HEK293 (cell line): ENCODE data around the gene STING1.

ENCODE experiments used
- GLI4 ChIP-seq: fragments of 450-650 bp; formaldehyde crosslinking; IDR thresholded peaks from 2 replicates; pipeline ENCODE4 v1.5.1; 2016; ENCODE audit warnings: missing biosample characterization, missing genetic modification characterization
- ZNF10 ChIP-seq: fragments of 450-650 bp; formaldehyde crosslinking; IDR thresholded peaks from 2 replicates; pipeline ENCODE4 v1.5.1; 2017; ENCODE audit warnings: missing biosample characterization, missing genetic modification characterization
- ZNF155 ChIP-seq: fragments of 450-650 bp; formaldehyde crosslinking; IDR thresholded peaks from 2 replicates; pipeline ENCODE4 v1.5.1; 2016; ENCODE audit warnings: missing biosample characterization, missing genetic modification characterization
- ZNF175 ChIP-seq: fragments of 450-650 bp; formaldehyde crosslinking; IDR thresholded peaks from 2 replicates; pipeline ENCODE4 v1.5.1; 2016; ENCODE audit warnings: missing biosample characterization, missing genetic modification characterization
- ZNF24 ChIP-seq: fragments of 450-650 bp; formaldehyde crosslinking; IDR thresholded peaks from 2 replicates; pipeline ENCODE4 v1.5.1; 2016; ENCODE audit warnings: missing biosample characterization, missing genetic modification characterization
- ZNF302 ChIP-seq: fragments of 450-650 bp; formaldehyde crosslinking; IDR thresholded peaks from 2 replicates; pipeline ENCODE4 v1.5.1; 2016; ENCODE audit warnings: missing biosample characterization, missing genetic modification characterization, low read depth
- ZNF544 ChIP-seq: fragments of 450-650 bp; formaldehyde crosslinking; IDR thresholded peaks from 2 replicates; pipeline ENCODE4 v1.5.0; 2017; ENCODE audit warnings: missing biosample characterization, missing genetic modification characterization
- ZNF549 ChIP-seq: fragments of 450-650 bp; IDR thresholded peaks from 2 replicates; pipeline ENCODE4 v1.5.1; 2018; ENCODE audit warnings: missing biosample characterization, missing genetic modification characterization, mild to moderate bottlenecking, inconsistent platforms, moderate library complexity
- ZNF701 ChIP-seq: fragments of 450-650 bp; formaldehyde crosslinking; IDR thresholded peaks from 2 replicates; pipeline ENCODE4 v1.5.1; 2016; ENCODE audit warnings: missing biosample characterization, missing genetic modification characterization
- ZNF76 ChIP-seq: fragments of 450-650 bp; formaldehyde crosslinking; IDR thresholded peaks from 2 replicates; pipeline ENCODE4; 2016; ENCODE audit warnings: low read depth, missing biosample characterization, missing genetic modification characterization, borderline replicate concordance
- ZNF791 ChIP-seq: fragments of 450-650 bp; formaldehyde crosslinking; IDR thresholded peaks from 2 replicates; pipeline ENCODE4 v1.5.1; 2016; ENCODE audit warnings: missing biosample characterization, missing genetic modification characterization
- ZNF837 ChIP-seq: fragments of 450-650 bp; formaldehyde crosslinking; IDR thresholded peaks from 2 replicates; pipeline ENCODE4 v1.5.1; 2016; ENCODE audit warnings: missing biosample characterization, missing genetic modification characterization
- TF ChIP-seq, protein P1 (sequence below): fragments of 450-650 bp; formaldehyde crosslinking; IDR thresholded peaks from 2 replicates; pipeline ENCODE4 v1.5.1; 2016; ENCODE audit warnings: missing biosample characterization, missing genetic modification characterization, borderline replicate concordance
- TF ChIP-seq, protein P2 (sequence below): fragments of 450-650 bp; formaldehyde crosslinking; IDR thresholded peaks from 2 replicates; pipeline ENCODE4 v1.5.1; 2017; ENCODE audit warnings: missing biosample characterization, missing genetic modification characterization
- TF ChIP-seq, protein P3 (sequence below): fragments of 450-650 bp; formaldehyde crosslinking; IDR thresholded peaks from 2 replicates; pipeline ENCODE4; 2016; ENCODE audit warnings: missing biosample characterization, missing genetic modification characterization
- TF ChIP-seq, protein P4 (sequence below): fragments of 450-650 bp; formaldehyde crosslinking; IDR thresholded peaks from 2 replicates; pipeline ENCODE4 v1.5.1; 2017; ENCODE audit warnings: missing biosample characterization, missing genetic modification characterization
- TF ChIP-seq, protein P5 (sequence below): fragments of 450-650 bp; formaldehyde crosslinking; IDR thresholded peaks from 2 replicates; pipeline ENCODE4 v1.5.1; 2016; ENCODE audit warnings: missing biosample characterization, missing genetic modification characterization
- TF ChIP-seq, protein P6 (sequence below): fragments of 450-650 bp; formaldehyde crosslinking; IDR thresholded peaks from 2 replicates; pipeline ENCODE4 v1.5.1; 2016; ENCODE audit warnings: missing biosample characterization, missing genetic modification characterization

Gene STING1

DNA sequence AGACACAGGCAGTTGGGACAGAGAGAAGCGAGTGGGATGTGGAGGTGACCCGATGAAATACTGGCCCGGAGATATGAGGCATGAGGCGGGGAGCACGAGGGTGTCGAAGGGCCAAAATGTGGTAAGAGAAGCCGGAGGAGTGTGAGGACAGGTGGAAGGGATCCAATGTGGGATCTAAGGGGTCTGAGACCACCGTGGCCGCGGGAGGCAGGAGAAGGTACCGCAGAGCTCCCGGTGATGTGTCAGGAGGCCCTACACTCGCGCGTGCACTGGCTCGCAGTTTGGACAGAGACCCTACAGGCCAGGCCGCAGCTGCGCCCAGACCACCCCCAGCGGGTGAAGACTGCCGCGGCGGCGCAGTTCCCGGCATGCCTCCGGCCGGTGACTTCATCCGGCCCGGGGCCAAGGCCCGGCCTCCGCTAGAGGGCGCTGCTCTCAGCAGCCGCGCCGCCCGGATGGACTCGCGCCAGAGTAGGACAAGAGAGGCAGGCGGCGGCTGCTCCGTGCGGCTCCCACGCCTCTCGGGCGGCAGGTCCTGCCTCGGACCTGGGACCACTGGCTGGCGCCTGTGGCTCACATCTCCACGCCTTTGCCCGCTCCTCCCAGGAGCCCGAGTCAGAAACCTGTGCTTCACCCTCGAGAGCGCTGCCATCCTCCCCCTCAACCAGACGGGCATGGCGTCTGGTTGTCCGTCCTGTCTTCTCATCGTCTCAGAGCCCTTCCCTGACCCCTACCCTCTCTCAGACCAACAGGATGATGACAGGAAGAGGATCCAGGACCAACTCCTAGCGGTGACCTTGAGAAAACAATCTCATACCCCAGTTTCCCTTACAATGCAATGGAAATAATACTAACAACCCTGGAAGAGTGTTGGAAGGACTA is 35.4 kb upstream of the STING1 start (continued):
- TF ChIP-seq, protein P1, sequence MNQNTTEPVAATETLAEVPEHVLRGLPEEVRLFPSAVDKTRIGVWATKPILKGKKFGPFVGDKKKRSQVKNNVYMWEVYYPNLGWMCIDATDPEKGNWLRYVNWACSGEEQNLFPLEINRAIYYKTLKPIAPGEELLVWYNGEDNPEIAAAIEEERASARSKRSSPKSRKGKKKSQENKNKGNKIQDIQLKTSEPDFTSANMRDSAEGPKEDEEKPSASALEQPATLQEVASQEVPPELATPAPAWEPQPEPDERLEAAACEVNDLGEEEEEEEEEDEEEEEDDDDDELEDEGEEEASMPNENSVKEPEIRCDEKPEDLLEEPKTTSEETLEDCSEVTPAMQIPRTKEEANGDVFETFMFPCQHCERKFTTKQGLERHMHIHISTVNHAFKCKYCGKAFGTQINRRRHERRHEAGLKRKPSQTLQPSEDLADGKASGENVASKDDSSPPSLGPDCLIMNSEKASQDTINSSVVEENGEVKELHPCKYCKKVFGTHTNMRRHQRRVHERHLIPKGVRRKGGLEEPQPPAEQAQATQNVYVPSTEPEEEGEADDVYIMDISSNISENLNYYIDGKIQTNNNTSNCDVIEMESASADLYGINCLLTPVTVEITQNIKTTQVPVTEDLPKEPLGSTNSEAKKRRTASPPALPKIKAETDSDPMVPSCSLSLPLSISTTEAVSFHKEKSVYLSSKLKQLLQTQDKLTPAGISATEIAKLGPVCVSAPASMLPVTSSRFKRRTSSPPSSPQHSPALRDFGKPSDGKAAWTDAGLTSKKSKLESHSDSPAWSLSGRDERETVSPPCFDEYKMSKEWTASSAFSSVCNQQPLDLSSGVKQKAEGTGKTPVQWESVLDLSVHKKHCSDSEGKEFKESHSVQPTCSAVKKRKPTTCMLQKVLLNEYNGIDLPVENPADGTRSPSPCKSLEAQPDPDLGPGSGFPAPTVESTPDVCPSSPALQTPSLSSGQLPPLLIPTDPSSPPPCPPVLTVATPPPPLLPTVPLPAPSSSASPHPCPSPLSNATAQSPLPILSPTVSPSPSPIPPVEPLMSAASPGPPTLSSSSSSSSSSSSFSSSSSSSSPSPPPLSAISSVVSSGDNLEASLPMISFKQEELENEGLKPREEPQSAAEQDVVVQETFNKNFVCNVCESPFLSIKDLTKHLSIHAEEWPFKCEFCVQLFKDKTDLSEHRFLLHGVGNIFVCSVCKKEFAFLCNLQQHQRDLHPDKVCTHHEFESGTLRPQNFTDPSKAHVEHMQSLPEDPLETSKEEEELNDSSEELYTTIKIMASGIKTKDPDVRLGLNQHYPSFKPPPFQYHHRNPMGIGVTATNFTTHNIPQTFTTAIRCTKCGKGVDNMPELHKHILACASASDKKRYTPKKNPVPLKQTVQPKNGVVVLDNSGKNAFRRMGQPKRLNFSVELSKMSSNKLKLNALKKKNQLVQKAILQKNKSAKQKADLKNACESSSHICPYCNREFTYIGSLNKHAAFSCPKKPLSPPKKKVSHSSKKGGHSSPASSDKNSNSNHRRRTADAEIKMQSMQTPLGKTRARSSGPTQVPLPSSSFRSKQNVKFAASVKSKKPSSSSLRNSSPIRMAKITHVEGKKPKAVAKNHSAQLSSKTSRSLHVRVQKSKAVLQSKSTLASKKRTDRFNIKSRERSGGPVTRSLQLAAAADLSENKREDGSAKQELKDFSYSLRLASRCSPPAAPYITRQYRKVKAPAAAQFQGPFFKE (tag by site-specific recombination), result no peak
- TF ChIP-seq GLI4 (tag by site-specific recombination) (peak; percentile 83; the same call in 1 of the 2 replicates), ZNF155 (tag by site-specific recombination) (no peak), ZNF175 (no peak), ZNF76 (peak; percentile 98), ZNF24 (tag by site-specific recombination) (peak; percentile 82), ZNF302 (tag by site-specific recombination) (no peak; the same call in 1 of the 2 replicates), ZNF837 (no peak), ZNF791 (peak; percentile 7; the same call in 1 of the 2 replicates), ZNF544 (no peak), ZNF701 (tag by site-specific recombination) (no peak), ZNF549 (tag by site-specific recombination) (no peak), ZNF10 (tag by site-specific recombination) (peak; percentile 89)
- TF ChIP-seq, protein P2, sequence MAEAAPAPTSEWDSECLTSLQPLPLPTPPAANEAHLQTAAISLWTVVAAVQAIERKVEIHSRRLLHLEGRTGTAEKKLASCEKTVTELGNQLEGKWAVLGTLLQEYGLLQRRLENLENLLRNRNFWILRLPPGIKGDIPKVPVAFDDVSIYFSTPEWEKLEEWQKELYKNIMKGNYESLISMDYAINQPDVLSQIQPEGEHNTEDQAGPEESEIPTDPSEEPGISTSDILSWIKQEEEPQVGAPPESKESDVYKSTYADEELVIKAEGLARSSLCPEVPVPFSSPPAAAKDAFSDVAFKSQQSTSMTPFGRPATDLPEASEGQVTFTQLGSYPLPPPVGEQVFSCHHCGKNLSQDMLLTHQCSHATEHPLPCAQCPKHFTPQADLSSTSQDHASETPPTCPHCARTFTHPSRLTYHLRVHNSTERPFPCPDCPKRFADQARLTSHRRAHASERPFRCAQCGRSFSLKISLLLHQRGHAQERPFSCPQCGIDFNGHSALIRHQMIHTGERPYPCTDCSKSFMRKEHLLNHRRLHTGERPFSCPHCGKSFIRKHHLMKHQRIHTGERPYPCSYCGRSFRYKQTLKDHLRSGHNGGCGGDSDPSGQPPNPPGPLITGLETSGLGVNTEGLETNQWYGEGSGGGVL (tag by site-specific recombination), result peak; percentile 43; the same call in 1 of the 2 replicates
- TF ChIP-seq, protein P3, sequence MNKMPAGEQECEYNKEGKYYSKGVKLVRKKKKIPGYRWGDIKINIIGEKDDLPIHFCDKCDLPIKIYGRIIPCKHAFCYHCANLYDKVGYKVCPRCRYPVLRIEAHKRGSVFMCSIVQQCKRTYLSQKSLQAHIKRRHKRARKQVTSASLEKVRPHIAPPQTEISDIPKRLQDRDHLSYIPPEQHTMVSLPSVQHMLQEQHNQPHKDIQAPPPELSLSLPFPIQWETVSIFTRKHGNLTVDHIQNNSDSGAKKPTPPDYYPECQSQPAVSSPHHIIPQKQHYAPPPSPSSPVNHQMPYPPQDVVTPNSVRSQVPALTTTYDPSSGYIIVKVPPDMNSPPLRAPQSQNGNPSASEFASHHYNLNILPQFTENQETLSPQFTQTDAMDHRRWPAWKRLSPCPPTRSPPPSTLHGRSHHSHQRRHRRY (tag by site-specific recombination), result peak; percentile 15
- TF ChIP-seq, protein P4, sequence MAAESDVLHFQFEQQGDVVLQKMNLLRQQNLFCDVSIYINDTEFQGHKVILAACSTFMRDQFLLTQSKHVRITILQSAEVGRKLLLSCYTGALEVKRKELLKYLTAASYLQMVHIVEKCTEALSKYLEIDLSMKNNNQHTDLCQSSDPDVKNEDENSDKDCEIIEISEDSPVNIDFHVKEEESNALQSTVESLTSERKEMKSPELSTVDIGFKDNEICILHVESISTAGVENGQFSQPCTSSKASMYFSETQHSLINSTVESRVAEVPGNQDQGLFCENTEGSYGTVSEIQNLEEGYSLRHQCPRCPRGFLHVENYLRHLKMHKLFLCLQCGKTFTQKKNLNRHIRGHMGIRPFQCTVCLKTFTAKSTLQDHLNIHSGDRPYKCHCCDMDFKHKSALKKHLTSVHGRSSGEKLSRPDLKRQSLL (tag by site-specific recombination), result no peak; the same call in 1 of the 2 replicates
- TF ChIP-seq, protein P5, sequence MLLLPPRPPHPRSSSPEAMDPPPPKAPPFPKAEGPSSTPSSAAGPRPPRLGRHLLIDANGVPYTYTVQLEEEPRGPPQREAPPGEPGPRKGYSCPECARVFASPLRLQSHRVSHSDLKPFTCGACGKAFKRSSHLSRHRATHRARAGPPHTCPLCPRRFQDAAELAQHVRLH (tag by site-specific recombination), result peak; percentile 43
- TF ChIP-seq, protein P6, sequence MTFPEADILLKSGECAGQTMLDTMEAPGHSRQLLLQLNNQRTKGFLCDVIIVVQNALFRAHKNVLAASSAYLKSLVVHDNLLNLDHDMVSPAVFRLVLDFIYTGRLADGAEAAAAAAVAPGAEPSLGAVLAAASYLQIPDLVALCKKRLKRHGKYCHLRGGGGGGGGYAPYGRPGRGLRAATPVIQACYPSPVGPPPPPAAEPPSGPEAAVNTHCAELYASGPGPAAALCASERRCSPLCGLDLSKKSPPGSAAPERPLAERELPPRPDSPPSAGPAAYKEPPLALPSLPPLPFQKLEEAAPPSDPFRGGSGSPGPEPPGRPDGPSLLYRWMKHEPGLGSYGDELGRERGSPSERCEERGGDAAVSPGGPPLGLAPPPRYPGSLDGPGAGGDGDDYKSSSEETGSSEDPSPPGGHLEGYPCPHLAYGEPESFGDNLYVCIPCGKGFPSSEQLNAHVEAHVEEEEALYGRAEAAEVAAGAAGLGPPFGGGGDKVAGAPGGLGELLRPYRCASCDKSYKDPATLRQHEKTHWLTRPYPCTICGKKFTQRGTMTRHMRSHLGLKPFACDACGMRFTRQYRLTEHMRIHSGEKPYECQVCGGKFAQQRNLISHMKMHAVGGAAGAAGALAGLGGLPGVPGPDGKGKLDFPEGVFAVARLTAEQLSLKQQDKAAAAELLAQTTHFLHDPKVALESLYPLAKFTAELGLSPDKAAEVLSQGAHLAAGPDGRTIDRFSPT (tag by site-specific recombination), result peak; percentile 96
- TF ChIP-seq, all 188 proteins: peak for 96
